ENCODE measurements around the gene NBEA. TPM values are rescaled to one million over a fixed set of nuclear protein-coding genes. Genes with fewer than 3 reads are reported as not detected.
"Not testable (repeated sequence)": the region's sequence is repeated elsewhere in the genome, so short reads cannot be mapped to it uniquely, and the experiment has no call there.

NBEA gene
- total RNA-seq, 5 donors from 2014 or later (not counting 1 experiment from before 2014, with no cell fraction given) = 1.3 to 8.7 (median 3.7) TPM

DNA sequence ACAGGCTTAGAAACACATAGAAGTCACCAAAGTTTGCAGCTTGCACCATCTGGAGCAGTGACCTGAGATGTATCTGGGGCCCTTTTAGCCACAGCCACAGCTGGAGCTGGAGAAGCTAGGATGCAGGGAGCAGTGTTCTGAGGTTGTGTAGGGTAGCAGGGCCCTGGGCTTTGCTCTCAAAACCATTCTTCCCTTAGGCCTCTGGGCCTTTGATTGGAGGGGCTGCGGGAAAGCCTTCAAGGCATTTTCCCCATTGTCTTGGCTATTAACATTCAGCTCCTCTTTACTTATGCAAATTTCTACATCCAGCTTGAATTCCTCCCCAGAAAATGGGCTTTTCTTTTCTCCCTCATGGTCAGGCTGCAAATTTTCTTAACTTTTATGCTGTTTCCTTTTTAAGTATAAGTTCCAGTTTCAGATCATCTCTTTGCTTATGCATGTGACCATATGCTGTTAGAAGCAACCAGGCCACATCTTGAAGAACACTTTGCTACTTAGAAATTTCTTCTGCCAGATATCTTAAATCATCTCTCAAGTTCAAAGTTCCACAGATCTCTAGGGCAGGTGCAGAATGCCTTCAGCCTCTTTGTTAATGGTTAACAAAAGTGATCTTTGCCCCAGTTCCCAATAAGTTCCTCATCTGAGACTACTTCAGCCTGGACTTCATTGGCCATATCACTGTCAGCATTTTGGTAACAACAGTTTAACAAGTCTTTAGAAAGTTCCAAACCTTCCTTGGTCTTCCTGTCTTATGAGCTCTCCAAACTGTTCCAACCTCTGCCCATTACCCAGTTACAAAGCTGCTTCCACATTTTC lies 48.5 kb downstream of the NBEA start:
- H3K27me3 Mint-ChIP-seq = no peaks in the 10 kb centered on the region
- no peaks in the 10 kb centered on the region for H3K4me1 ChIP-seq (ENCODE audit: control insufficient read depth in 1 of 2, extremely low read depth in 1 of 2, insufficient read depth in 2 of 2, low read length in 2 of 2)
- H3K27ac ChIP-seq (ENCODE audit: low read length) = no peak overlapping the region
- H3K9me3 Mint-ChIP-seq = peaks cover 28 to 32% (median 29%) of the 10 kb centered on the region in 3 donors
- no peak overlapping the region for H3K4me3 Mint-ChIP-seq
- DNase-seq (no peak), ATAC-seq (replicated peaks in 1 of 4) (no peak)
- H3K4me1 Mint-ChIP-seq = peaks cover 0 to 3% (median 0%) of the 10 kb centered on the region in 3 donors
- ChIA-PET CTCF (no interaction called here), POLR2A (interaction anchor here in 1 of 2 donors (0.6 kb wide), 1 partner anchor 20 kb away, joined by 5 read pairs; no protein-coding TSS in a partner anchor)
- no peak overlapping the region for H3K27ac Mint-ChIP-seq
- H3K36me3 Mint-ChIP-seq = no peaks in the 10 kb centered on the region
- H3K4me3 ChIP-seq (ENCODE audit: control insufficient read depth in 1 of 2, extremely low read depth in 1 of 2, low read length in 1 of 2) = no peak overlapping the region
- WGBS (ENCODE audit: insufficient coverage) = no CpG with 5 or more reads among the region's 1 CpG
- H3K27me3 ChIP-seq (replicated peaks in 1 of 2; ENCODE audit: control insufficient read depth in 2 of 2, extremely low read depth in 1 of 2, insufficient read depth in 2 of 2, low read length in 1 of 2) = no peaks in the 10 kb centered on the region
- peaks cover 4% of the 10 kb centered on the region for H3K9me3 ChIP-seq
- H3K36me3 ChIP-seq (ENCODE audit: control insufficient read depth in 2 of 2, extremely low read depth in 1 of 2, insufficient read depth in 1 of 2, low read length in 1 of 2) = no peaks in the 10 kb centered on the region

DNA sequence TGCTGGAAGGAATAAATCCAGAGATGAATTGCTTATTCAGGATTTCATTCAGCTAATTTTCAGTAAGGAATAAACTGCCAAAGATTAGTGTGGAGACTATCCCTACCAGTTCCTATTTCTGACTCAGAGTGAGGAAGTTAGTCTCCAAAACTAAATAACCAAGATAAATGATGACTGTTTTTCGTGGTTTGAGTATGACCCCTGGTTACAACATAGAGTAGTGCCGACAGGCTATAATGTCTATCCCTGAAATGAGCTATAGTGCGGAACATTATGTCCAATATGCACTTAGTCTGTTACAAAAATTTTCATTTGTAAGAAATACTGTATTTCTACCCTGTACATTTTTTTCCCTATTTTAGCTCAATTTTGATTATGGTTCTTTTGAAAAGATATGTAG lies 51.4 kb downstream of the NBEA start:
- Histone ChIP-seq H3K9me3 (peaks cover 4% of the 10 kb centered on the region), H3K4me3 (ENCODE audit: control insufficient read depth in 1 of 2, extremely low read depth in 1 of 2, low read length in 1 of 2) (no peak overlapping the region), H3K27ac (ENCODE audit: low read length) (no peak overlapping the region), H3K36me3 (ENCODE audit: control insufficient read depth in 2 of 2, extremely low read depth in 1 of 2, insufficient read depth in 1 of 2, low read length in 1 of 2) (no peaks in the 10 kb centered on the region), H3K4me1 (ENCODE audit: control insufficient read depth in 1 of 2, extremely low read depth in 1 of 2, insufficient read depth in 2 of 2, low read length in 2 of 2) (no peaks in the 10 kb centered on the region), H3K27me3 (replicated peaks in 1 of 2; ENCODE audit: control insufficient read depth in 2 of 2, extremely low read depth in 1 of 2, insufficient read depth in 2 of 2, low read length in 1 of 2) (no peaks in the 10 kb centered on the region)
- ChIA-PET CTCF (no interaction called here), POLR2A (no interaction called here)
- peaks cover 20 to 30% (median 27%) of the 10 kb centered on the region in 3 donors for H3K9me3 Mint-ChIP-seq
- no peaks in the 10 kb centered on the region for H3K36me3 Mint-ChIP-seq
- no peak for ATAC-seq (replicated peaks in 1 of 4)
- no peak overlapping the region for H3K4me3 Mint-ChIP-seq
- no peak overlapping the region for H3K27ac Mint-ChIP-seq
- H3K27me3 Mint-ChIP-seq = no peaks in the 10 kb centered on the region
- WGBS (ENCODE audit: insufficient coverage) = no CpG with 5 or more reads among the region's 3 CpGs
- H3K4me1 Mint-ChIP-seq = no peaks in the 10 kb centered on the region
- DNase-seq = no peak

DNA sequence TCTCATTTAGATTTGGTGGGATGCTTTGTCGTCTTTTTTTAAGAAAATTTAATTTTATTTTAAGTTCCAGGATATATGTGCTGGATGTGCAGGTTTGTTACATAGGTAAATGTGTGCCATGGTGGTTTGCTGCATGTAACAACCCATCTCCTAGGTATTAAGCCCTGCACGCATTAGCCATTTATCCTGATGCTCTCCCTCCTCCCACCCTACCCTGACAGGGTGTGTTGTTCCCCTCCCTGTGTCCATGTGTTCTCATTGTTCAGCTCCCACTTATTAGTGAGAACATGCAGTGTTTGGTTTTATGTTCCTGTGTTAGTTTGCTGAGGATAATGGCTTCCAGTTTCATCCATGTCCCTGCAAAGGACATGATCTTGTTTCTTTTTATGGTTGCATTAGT lies 61.7 kb downstream of the NBEA start:
- not testable (repeated sequence) for ATAC-seq (replicated peaks in 1 of 4); H3K36me3 Mint-ChIP-seq

DNA sequence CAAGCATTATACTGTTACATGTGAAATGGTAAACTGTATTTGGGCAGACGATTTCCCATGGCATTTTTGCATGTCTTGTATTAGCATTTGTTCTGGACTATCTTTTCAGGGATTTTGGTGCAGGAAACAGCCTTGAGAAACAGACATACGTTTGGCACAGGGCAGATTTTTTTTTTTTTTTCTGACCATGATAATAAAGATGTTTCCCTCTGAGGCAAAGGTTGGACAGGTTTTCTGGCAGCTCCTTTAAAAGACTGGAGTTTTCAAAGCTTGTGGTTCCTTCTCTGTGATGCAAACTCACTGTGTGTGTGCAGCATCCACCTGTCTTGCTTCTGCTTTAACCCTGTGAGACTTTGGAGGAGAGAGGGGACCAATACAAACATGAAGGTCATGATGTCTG lies 63.0 kb downstream of the NBEA start:
- Mint-ChIP-seq H3K4me3 (no peak overlapping the region), H3K4me1 (peaks cover 0 to 20% (median 1%) of the 10 kb centered on the region in 3 donors), H3K27ac (no peak overlapping the region), H3K36me3 (no peaks in the 10 kb centered on the region), H3K9me3 (peaks cover 8 to 21% (median 12%) of the 10 kb centered on the region in 3 donors), H3K27me3 (no peaks in the 10 kb centered on the region)
- Histone ChIP-seq H3K27ac (ENCODE audit: low read length) (no peak overlapping the region), H3K36me3 (ENCODE audit: control insufficient read depth in 2 of 2, extremely low read depth in 1 of 2, insufficient read depth in 1 of 2, low read length in 1 of 2) (no peaks in the 10 kb centered on the region), H3K27me3 (replicated peaks in 1 of 2; ENCODE audit: control insufficient read depth in 2 of 2, extremely low read depth in 1 of 2, insufficient read depth in 2 of 2, low read length in 1 of 2) (no peaks in the 10 kb centered on the region), H3K9me3 (no peaks in the 10 kb centered on the region), H3K4me1 (ENCODE audit: control insufficient read depth in 1 of 2, extremely low read depth in 1 of 2, insufficient read depth in 2 of 2, low read length in 2 of 2) (no peaks in the 10 kb centered on the region), H3K4me3 (ENCODE audit: control insufficient read depth in 1 of 2, extremely low read depth in 1 of 2, low read length in 1 of 2) (no peak overlapping the region)
- 43% methylated on average over 1 of the region's 2 CpGs for WGBS (ENCODE audit: insufficient coverage)
- DNase-seq (no peak), ATAC-seq (replicated peaks in 1 of 4) (no peak)
- ChIA-PET POLR2A (no interaction called here), CTCF (no interaction called here)

More for the DNA sequence above, 61.7 kb downstream of the NBEA start:
- H3K36me3 ChIP-seq (ENCODE audit: control insufficient read depth in 2 of 2, extremely low read depth in 1 of 2, insufficient read depth in 1 of 2, low read length in 1 of 2); H3K4me3 Mint-ChIP-seq; H3K4me1 Mint-ChIP-seq; H3K4me1 ChIP-seq (ENCODE audit: control insufficient read depth in 1 of 2, extremely low read depth in 1 of 2, insufficient read depth in 2 of 2, low read length in 2 of 2); DNase-seq; H3K27me3 ChIP-seq (replicated peaks in 1 of 2; ENCODE audit: control insufficient read depth in 2 of 2, extremely low read depth in 1 of 2, insufficient read depth in 2 of 2, low read length in 1 of 2); H3K27me3 Mint-ChIP-seq; CTCF ChIA-PET; H3K27ac Mint-ChIP-seq; H3K9me3 ChIP-seq; H3K27ac ChIP-seq (ENCODE audit: low read length); POLR2A ChIA-PET; H3K4me3 ChIP-seq (ENCODE audit: control insufficient read depth in 1 of 2, extremely low read depth in 1 of 2, low read length in 1 of 2): not testable (repeated sequence)
- peaks cover 5 to 12% (median 10%) of the 10 kb centered on the region in 3 donors for H3K9me3 Mint-ChIP-seq
- WGBS (ENCODE audit: insufficient coverage) = no CpG with 5 or more reads among the region's 2 CpGs

DNA sequence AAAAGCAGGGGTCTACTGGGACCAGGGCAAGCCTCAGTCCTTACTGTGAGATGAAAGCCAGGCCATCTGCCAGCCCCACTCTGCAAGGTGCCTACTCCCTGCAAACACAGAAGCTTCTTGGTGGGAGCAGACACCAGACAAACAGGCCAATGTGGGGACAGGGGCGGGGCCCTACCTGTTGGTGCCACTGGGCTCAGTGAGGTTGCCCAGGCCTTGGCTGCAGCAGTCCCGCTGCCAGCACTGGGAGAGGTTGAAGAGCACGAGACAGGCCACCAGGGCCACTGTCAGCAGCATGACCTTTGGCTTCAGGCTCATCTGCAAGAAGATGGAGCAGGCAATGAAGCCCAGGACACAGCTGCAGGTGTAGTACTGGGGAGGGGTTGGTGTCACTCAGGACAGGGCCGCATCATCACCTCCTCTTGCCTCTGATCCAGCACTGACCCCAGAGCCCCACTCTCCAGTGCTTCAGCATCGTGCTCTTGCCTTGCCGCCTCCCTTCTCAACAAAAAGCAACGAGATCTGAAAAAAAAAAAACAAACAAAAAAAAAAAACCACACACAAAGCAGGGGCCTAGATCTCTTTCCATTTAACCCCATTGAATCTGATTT lies 72.6 kb downstream of the NBEA start:
- Histone ChIP-seq H3K27me3 (replicated peaks in 1 of 2; ENCODE audit: control insufficient read depth in 2 of 2, extremely low read depth in 1 of 2, insufficient read depth in 2 of 2, low read length in 1 of 2) (no peaks in the 10 kb centered on the region), H3K9me3 (no peaks in the 10 kb centered on the region), H3K27ac (ENCODE audit: low read length) (no peak overlapping the region), H3K36me3 (ENCODE audit: control insufficient read depth in 2 of 2, extremely low read depth in 1 of 2, insufficient read depth in 1 of 2, low read length in 1 of 2) (no peaks in the 10 kb centered on the region), H3K4me3 (ENCODE audit: control insufficient read depth in 1 of 2, extremely low read depth in 1 of 2, low read length in 1 of 2) (no peak overlapping the region), H3K4me1 (ENCODE audit: control insufficient read depth in 1 of 2, extremely low read depth in 1 of 2, insufficient read depth in 2 of 2, low read length in 2 of 2) (no peaks in the 10 kb centered on the region)
- ChIA-PET POLR2A (interaction anchor here in 1 of 2 donors (0.5 to 0.6 kb wide), 2 partner anchors 477 to 640 kb away, joined by 3 to 4 read pairs; no protein-coding TSS in a partner anchor), CTCF (interaction anchor here in 1 of 2 donors (0.7 kb wide), 1 partner anchor 369 kb away, joined by 3 read pairs; no protein-coding TSS in a partner anchor)
- Mint-ChIP-seq H3K4me1 (peaks cover 0 to 29% (median 5%) of the 10 kb centered on the region in 3 donors), H3K27me3 (no peaks in the 10 kb centered on the region), H3K36me3 (no peaks in the 10 kb centered on the region), H3K9me3 (peaks cover 3 to 4% (median 3%) of the 10 kb centered on the region in 3 donors), H3K4me3 (no peak overlapping the region), H3K27ac (no peak overlapping the region)
- ATAC-seq (replicated peaks in 1 of 4) (no peak), DNase-seq (no peak)
- 58% methylated on average over 5 of the region's 7 CpGs for WGBS (ENCODE audit: insufficient coverage)

DNA sequence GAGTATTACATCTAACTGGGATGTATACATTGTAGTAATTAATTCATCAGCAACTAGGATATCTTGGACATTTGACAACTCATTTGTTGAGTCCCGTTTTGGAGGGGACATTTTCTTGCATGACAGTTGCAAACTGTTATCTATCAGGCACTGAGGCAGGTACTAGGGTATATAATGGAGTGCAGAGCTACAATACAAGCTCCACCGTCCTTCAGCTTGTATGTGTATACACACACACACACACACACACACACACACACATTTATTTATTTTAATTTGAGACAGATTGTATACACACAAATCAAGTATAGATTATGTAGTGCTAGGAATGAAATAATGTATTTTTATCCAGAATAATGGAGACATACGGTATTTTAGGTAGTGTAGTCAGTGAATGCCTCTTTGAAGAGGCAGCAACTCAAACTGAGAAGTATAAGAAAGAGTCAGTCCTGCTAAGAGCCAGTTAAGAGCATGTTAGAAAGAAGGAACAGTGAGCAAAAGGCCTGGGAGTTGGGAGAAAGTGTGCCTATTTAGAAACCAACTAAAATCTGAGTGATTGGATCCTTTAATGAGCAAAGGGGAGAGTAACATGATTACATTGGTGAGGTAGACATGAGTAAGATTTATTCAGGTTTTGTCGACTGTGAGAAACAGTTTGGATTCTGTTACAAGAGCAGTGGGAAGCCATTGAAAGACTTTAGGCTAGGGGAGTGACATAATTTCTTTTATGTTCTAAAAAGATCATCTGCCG lies 74.5 kb downstream of the NBEA start:
- H3K4me3 ChIP-seq (ENCODE audit: control insufficient read depth in 1 of 2, extremely low read depth in 1 of 2, low read length in 1 of 2) = no peak overlapping the region
- no peaks in the 10 kb centered on the region for H3K9me3 ChIP-seq
- CTCF ChIA-PET = no interaction called here
- 88% methylated on average over 3 of the region's 5 CpGs for WGBS (ENCODE audit: insufficient coverage)
- Mint-ChIP-seq H3K9me3 (peaks cover 1 to 4% (median 2%) of the 10 kb centered on the region in 3 donors), H3K4me3 (no peak overlapping the region), H3K36me3 (no peaks in the 10 kb centered on the region), H3K4me1 (peaks cover 0 to 23% (median 5%) of the 10 kb centered on the region in 3 donors), H3K27ac (no peak overlapping the region), H3K27me3 (no peaks in the 10 kb centered on the region)
- POLR2A ChIA-PET = no interaction called here
- DNase-seq (no peak), ATAC-seq (replicated peaks in 1 of 4) (no peak)
- no peaks in the 10 kb centered on the region for H3K4me1 ChIP-seq (ENCODE audit: control insufficient read depth in 1 of 2, extremely low read depth in 1 of 2, insufficient read depth in 2 of 2, low read length in 2 of 2)
- H3K27me3 ChIP-seq (replicated peaks in 1 of 2; ENCODE audit: control insufficient read depth in 2 of 2, extremely low read depth in 1 of 2, insufficient read depth in 2 of 2, low read length in 1 of 2) = no peaks in the 10 kb centered on the region
- H3K36me3 ChIP-seq (ENCODE audit: control insufficient read depth in 2 of 2, extremely low read depth in 1 of 2, insufficient read depth in 1 of 2, low read length in 1 of 2) = no peaks in the 10 kb centered on the region
- H3K27ac ChIP-seq (ENCODE audit: low read length) = no peak overlapping the region
